Calu3 (cell line): ENCODE measurements around the gene ISOC2. TPM values are rescaled to one million over a fixed set of nuclear protein-coding genes. Genes with fewer than 3 reads are reported as not detected.

Source experiments
- Bru-seq: library from RNA; stranded (reverse); fragments of 400-500 nt; gene quantifications from one replicate; lab custom pipeline; 2021; lab: Mats Ljungman, UMichigan
- BruChase-seq, 2 experiments: library from RNA; stranded (reverse); fragments of 400-500 nt; gene quantifications; one replicate each; lab custom pipeline; 2021; lab: Mats Ljungman, UMichigan
- BruUV-seq: library from RNA; stranded (reverse); fragments of 400-500 nt; replicated peaks from 2 replicates; lab custom pipeline; 2021; lab: Mats Ljungman, UMichigan
- CTCF ChIA-PET: fragments of 300-600 bp; sonication (Branson Sonifier 250); formaldehyde crosslinking; loops from one replicate; lab custom pipeline; 2022; ENCODE audit warnings: antibody characterized with exemption; lab: Charles Lee
- DNase-seq: peaks from one replicate; pipeline ENCODE4 v3.0.0; 2022
- H3K27ac Mint-ChIP-seq: one replicate; pipeline ENCODE4 v1.8.0; 2022; ENCODE audit warnings: mixed read lengths; ENCODE audit not compliant: unreplicated experiment
- H3K27me3 Mint-ChIP-seq: one replicate; pipeline ENCODE4 v1.8.0; 2022; ENCODE audit warnings: mixed read lengths; ENCODE audit not compliant: unreplicated experiment
- H3K36me3 Mint-ChIP-seq: one replicate; pipeline ENCODE4 v1.8.0; 2022; ENCODE audit warnings: mild to moderate bottlenecking, moderate library complexity, mixed read lengths; ENCODE audit not compliant: insufficient read depth, unreplicated experiment
- H3K4me1 Mint-ChIP-seq: one replicate; pipeline ENCODE4 v1.8.0; 2022; ENCODE audit warnings: mild to moderate bottlenecking, low read depth, mixed read lengths; ENCODE audit not compliant: unreplicated experiment
- H3K4me3 Mint-ChIP-seq: one replicate; pipeline ENCODE4 v1.8.0; 2022; ENCODE audit warnings: mild to moderate bottlenecking, low read depth, moderate library complexity, mixed read lengths; ENCODE audit not compliant: unreplicated experiment
- H3K9me3 Mint-ChIP-seq: one replicate; pipeline ENCODE4 v1.8.0; 2022; ENCODE audit warnings: low read depth, mixed read lengths; ENCODE audit not compliant: unreplicated experiment
- intact Hi-C: fragments of 100-400 bp; cut with micrococcal nuclease; formaldehyde crosslinking; loops from one replicate; pipeline ENCODE4 v1.10.0; 2022; ENCODE audit not compliant: unreplicated experiment
- long read RNA-seq: library from polyadenylated mRNA; stranded (forward); transcript quantifications from one replicate; pipeline ENCODE4 v2.0.0, GENCODE V29; 2022
- total RNA-seq: library from RNA; stranded (reverse); gene quantifications from 2 replicates; pipeline ENCODE4 v1.2.3, GENCODE V29; 2022
- TF ChIP-seq, protein P1 (sequence below): fragments of 200-600 bp; IDR thresholded peaks from one replicate; pipeline ENCODE4 v1.8.0; 2022; ENCODE audit warnings: antibody characterized with exemption; ENCODE audit not compliant: unreplicated experiment

The ISOC2 gene, protein sequence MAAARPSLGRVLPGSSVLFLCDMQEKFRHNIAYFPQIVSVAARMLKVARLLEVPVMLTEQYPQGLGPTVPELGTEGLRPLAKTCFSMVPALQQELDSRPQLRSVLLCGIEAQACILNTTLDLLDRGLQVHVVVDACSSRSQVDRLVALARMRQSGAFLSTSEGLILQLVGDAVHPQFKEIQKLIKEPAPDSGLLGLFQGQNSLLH
- total RNA-seq (41.6 and 44.9 TPM in 2 replicates), Bru-seq, nascent RNA (percentile 59 among the genes with signal in this experiment), BruChase-seq, experiment 1, labeled RNA remaining after a 6-hour chase (percentile 59 among the genes with signal in this experiment), BruChase-seq, experiment 2, labeled RNA remaining after a 2-hour chase (percentile 49 among the genes with signal in this experiment)
- long read RNA-seq, partial matches to known transcripts: 1 of 11 reads
- long read RNA-seq, other reads (novel, unspliced or antisense): 2 of 11 reads

DNA sequence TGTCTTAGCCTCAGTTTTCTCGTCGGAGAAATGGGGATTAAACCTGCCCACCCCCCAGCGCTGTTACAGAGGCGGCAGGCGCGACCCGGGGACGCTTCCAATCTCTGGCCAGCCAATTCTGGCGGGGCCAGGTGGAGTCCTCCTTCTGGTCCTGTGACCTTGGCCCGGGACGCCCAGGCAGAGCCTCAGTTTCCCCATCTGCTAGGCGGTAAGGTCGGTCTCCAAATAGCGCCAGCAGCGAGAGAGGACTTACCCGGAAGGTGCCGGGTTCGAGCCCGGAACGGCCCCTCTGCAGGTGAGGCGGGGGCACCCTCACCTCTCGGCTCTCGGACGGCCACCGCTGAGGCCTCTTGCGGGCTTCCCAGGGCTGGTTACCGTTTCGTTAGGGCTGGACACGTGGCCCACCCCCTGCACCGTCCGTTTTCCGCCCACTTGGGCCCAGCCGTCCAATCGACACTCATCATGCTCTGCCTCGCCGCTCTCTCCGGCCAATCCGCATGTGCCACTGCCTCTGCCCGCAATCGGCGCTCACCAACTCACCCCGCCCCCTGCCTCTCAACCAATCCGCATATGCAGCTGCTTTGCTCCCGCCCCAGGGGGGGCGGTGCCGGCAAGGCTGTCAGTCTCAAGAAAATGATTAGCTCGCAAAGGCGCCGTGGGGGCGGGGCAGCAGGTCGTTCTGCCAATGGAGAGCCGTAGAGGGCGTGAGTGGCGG is at the start of gene ISOC2:
Gene ISOC2 (minus strand): TSS at position 384 of the 715 bp plus-strand sequence. CDS start 5,156 bp downstream, outside the sequence.
- TF ChIP-seq, protein P1, sequence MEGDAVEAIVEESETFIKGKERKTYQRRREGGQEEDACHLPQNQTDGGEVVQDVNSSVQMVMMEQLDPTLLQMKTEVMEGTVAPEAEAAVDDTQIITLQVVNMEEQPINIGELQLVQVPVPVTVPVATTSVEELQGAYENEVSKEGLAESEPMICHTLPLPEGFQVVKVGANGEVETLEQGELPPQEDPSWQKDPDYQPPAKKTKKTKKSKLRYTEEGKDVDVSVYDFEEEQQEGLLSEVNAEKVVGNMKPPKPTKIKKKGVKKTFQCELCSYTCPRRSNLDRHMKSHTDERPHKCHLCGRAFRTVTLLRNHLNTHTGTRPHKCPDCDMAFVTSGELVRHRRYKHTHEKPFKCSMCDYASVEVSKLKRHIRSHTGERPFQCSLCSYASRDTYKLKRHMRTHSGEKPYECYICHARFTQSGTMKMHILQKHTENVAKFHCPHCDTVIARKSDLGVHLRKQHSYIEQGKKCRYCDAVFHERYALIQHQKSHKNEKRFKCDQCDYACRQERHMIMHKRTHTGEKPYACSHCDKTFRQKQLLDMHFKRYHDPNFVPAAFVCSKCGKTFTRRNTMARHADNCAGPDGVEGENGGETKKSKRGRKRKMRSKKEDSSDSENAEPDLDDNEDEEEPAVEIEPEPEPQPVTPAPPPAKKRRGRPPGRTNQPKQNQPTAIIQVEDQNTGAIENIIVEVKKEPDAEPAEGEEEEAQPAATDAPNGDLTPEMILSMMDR: no peak
- H3K36me3 Mint-ChIP-seq: peaks cover 25% of the 10 kb centered on the region
- peak within 1 kb of the TSS; percentile 84 for H3K4me3 Mint-ChIP-seq
- intact Hi-C loops: no loop called here
- no peaks in the 10 kb centered on the region for H3K9me3 Mint-ChIP-seq
- no TSS peak for BruUV-seq
- H3K4me1 Mint-ChIP-seq: peaks cover 29% of the 10 kb centered on the region
- H3K27ac Mint-ChIP-seq: peak within 1 kb of the TSS; percentile 90
- H3K27me3 Mint-ChIP-seq: peaks cover 54% of the 10 kb centered on the region
- DNase-seq: peak; percentile 100
- CTCF ChIA-PET: interaction anchor here (0.7 to 1.0 kb wide), 4 partner anchors 15 to 314 kb away, joined by 3 to 5 read pairs (median 4); partner anchors contain the start of gene ZNF628

DNA sequence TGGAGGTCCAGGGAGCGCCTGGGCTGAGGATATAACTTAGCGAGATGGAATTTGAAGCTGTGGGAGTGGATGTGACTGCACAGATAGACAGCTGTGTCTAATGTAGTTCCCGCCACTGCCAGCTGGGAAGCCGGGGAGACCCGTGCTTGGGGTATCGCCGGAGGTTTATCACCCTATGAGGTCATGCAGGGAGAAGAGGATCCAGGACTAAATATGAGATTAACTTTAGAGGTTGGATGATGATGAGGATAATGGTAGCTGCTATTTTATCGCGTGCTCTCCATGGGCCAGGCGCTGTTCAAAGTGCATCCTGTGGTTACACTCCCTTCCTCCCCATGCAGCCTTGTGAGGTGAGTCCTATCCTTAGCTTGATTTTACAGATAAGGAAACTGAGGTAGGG is 46.7 kb upstream of the ISOC2 start:
- H3K4me1 Mint-ChIP-seq: no peaks in the 10 kb centered on the region
- peaks cover 65% of the 10 kb centered on the region for H3K27me3 Mint-ChIP-seq
- intact Hi-C loops: loop anchor here (10.0 kb wide), 1 partner anchor 213 kb away; no protein-coding TSS in a partner anchor
- no peak overlapping the region for H3K27ac Mint-ChIP-seq
- H3K9me3 Mint-ChIP-seq: no peaks in the 10 kb centered on the region
- no peak overlapping the region for H3K4me3 Mint-ChIP-seq
- peaks cover 9% of the 10 kb centered on the region for H3K36me3 Mint-ChIP-seq
- no TSS peak for BruUV-seq
- DNase-seq: no peak
- TF ChIP-seq, protein P1: no peak
- CTCF ChIA-PET: interaction anchor here (0.6 to 1.1 kb wide), 2 partner anchors 98 to 127 kb away, joined by 3 to 4 read pairs; no protein-coding TSS in a partner anchor

DNA sequence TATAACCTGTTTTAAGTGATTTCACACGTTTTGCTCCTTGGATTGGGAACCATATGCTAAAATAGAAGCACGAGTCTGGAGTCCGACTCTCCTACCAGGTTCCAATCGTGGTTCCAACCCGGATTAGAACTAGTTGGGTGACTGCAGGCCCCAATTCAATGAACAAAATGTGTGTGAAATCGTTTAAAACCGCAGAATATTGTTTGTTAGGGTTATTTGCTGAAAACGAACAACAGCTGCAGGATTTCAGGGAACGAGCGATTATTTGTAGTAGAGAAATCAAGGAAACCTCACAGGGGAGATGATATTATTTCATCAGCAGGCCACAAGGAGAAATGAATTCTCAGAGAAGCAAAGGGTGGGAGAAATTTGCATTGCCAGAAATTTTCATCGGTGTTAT is 43.5 kb upstream of the ISOC2 start:
- Mint-ChIP-seq H3K27me3 (peaks cover 56% of the 10 kb centered on the region), H3K36me3 (peaks cover 9% of the 10 kb centered on the region), H3K4me1 (no peaks in the 10 kb centered on the region), H3K9me3 (no peaks in the 10 kb centered on the region), H3K4me3 (no peak overlapping the region), H3K27ac (no peak overlapping the region)
- CTCF ChIA-PET: interaction anchor here (0.7 to 2.0 kb wide), 3 partner anchors 37 to 120 kb away, joined by 4 to 25 read pairs (median 16); partner anchors contain the start of gene ZNF784
- no peak for DNase-seq
- intact Hi-C loops: loop anchor here (5.0 to 10.0 kb wide), 2 partner anchors 210 to 363 kb away; no protein-coding TSS in a partner anchor
- TF ChIP-seq, protein P1: no peak
- BruUV-seq: no TSS peak

DNA sequence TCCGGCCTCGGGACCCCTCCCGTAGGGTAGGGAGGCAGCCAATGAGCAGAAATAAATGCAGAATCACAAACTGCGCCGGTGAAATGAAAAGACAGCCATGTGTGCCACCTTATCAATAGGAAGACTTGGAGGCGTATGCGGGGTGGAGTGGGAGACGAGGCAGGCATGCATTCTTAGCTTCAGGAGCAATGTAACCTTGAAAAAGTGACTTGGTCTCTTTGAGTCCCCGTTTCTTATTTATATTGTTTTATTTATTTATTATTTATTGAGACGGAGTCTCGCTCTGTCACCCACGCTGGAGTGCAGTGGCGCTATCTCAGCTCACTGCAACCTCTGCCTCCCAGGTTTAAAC is 42.8 kb upstream of the ISOC2 start:
- CTCF ChIA-PET: interaction anchor here (0.6 to 2.0 kb wide), 19 partner anchors 9 to 415 kb away, joined by 3 to 25 read pairs (median 5); partner anchors contain the start of genes FIZ1, ISOC2, NAT14 and ZNF628
- DNase-seq: no peak
- H3K9me3 Mint-ChIP-seq: no peaks in the 10 kb centered on the region
- no peak overlapping the region for H3K27ac Mint-ChIP-seq
- H3K27me3 Mint-ChIP-seq: peaks cover 58% of the 10 kb centered on the region
- H3K36me3 Mint-ChIP-seq: peaks cover 9% of the 10 kb centered on the region
- H3K4me1 Mint-ChIP-seq: no peaks in the 10 kb centered on the region
- TF ChIP-seq, protein P1: no peak
- no TSS peak for BruUV-seq
- peak overlapping the region; percentile 39 for H3K4me3 Mint-ChIP-seq
- intact Hi-C loops: loop anchor here (5.0 to 10.0 kb wide), 2 partner anchors 209 to 362 kb away; no protein-coding TSS in a partner anchor
